Spleen (tissue), 11 donors: ENCODE data around the gene C17orf58. TPM values are rescaled to one million over a fixed set of nuclear protein-coding genes. Genes with fewer than 3 reads are reported as not detected.
"Not testable (repeated sequence)": the region's sequence is repeated elsewhere in the genome, so short reads cannot be mapped to it uniquely, and the experiment has no call there.

Source experiments
- DNase-seq: peaks from one replicate; pipeline ENCODE4 v3.0.0-alpha.2; 2020
- H3K27ac ChIP-seq, 8 donors: fragments of 200-600 bp; sonication (generic) in 7 of 8; 1 replicate in 4 of 8; 2 replicates in 4 of 8; pipeline versions ENCODE4 v1.5.0 to v1.8.0; 2016 to 2021; ENCODE audit warnings: inconsistent platforms in 4 of 8, mild to moderate bottlenecking in 4 of 8, moderate library complexity in 1 of 8
- H3K27me3 ChIP-seq, 7 donors: fragments of 200-600 bp; sonication (generic) in 6 of 7; replicated peaks in 1 of 7; 1 replicate in 4 of 7; 2 replicates in 3 of 7; pipeline versions ENCODE4 v1.5.0 to v1.8.0; 2016 to 2021; ENCODE audit warnings: inconsistent platforms in 3 of 7, mild to moderate bottlenecking in 1 of 7
- H3K36me3 ChIP-seq, 6 donors: fragments of 200-600 bp; sonication (generic) in 5 of 6; 1 replicate in 4 of 6; 2 replicates in 2 of 6; pipeline versions ENCODE4 v1.5.0 to v1.8.0; 2016 to 2021; ENCODE audit warnings: inconsistent platforms in 2 of 6
- H3K4me1 ChIP-seq, 6 donors: fragments of 200-600 bp; sonication (generic) in 5 of 6; 1 replicate in 3 of 6; 2 replicates in 3 of 6; pipeline versions ENCODE4 v1.5.0 to v1.8.0; 2016 to 2021; ENCODE audit warnings: inconsistent platforms in 3 of 6
- H3K4me3 ChIP-seq, 8 donors: fragments of 200-600 bp; sonication (generic) in 7 of 8; 1 replicate in 4 of 8; 2 replicates in 4 of 8; pipeline versions ENCODE4 v1.5.0 to v1.8.0; 2016 to 2021; ENCODE audit warnings: inconsistent platforms in 4 of 8, mild to moderate bottlenecking in 4 of 8, moderate library complexity in 2 of 8
- H3K9me3 ChIP-seq, 8 donors: fragments of 200-600 bp; sonication (generic) in 7 of 8; 1 replicate in 4 of 8; 2 replicates in 4 of 8; pipeline versions ENCODE4 v1.5.0 to v1.8.0; 2016 to 2021; ENCODE audit warnings: inconsistent platforms in 4 of 8
- POLR2A ChIP-seq, 3 donors: fragments of 450-650 bp; IDR thresholded peaks; one replicate each; pipeline ENCODE4 v1.5.1; 2017; ENCODE audit warnings: antibody characterized with exemption in 3 of 3, mild to moderate bottlenecking in 1 of 3
- POLR2AphosphoS5 ChIP-seq, 3 donors: sonication (generic); formaldehyde crosslinking; IDR thresholded peaks; one replicate each; pipeline ENCODE4 v1.5.1; 2017; ENCODE audit warnings: antibody characterized with exemption in 3 of 3
- WGBS, 5 donors: extraction: QIAGEN DNeasy Blood & Tissue Kit in 3 of 5; methylation state at CpG; one replicate each; pipeline versions ENCODE4 v1.1.5 to v1.1.7; 2013 to 2018; 5-methylcytosine and 5-hydroxymethylcytosine counted together
- intact Hi-C: fragments of 100-400 bp; cut with DNase I; formaldehyde crosslinking; loops from one replicate; pipeline ENCODE4 v1.15.0; 2023; ENCODE audit warnings: low total_unique reads
- polyA plus RNA-seq, 3 donors: library from polyadenylated mRNA; stranded (reverse); fragments of 200-250 nt; gene quantifications; one replicate each; pipeline ENCODE4 v1.2.1, GENCODE V29; 2013
- total RNA-seq, 7 donors: library from RNA; depleted of rRNA in 3 of 7; stranded (reverse); fragments of >200 nt in 3 of 7; fragmentation: NEBNext Ultra II Directional in 4 of 7; extraction: Animal tissue kit (Norgen Biotek cat#: 25700) in 4 of 7; gene quantifications; one replicate each; pipeline versions ENCODE4 v1.1.0 to v1.2.1, GENCODE V29; 2016 to 2021
- TF ChIP-seq, protein P1 (sequence below), 11 experiments: fragments of 200-600 bp in 7 of 11; fragments of 450-650 bp in 4 of 11; sonication (generic) in 4 of 11; IDR thresholded peaks in 8 of 11; conservative IDR thresholded peaks in 3 of 11; 1 replicate in 7 of 11; 2 replicates in 4 of 11; pipeline versions ENCODE4 v1.4.0 to v1.8.0; 2016 to 2021; ENCODE audit warnings: antibody characterized with exemption in 11 of 11, inconsistent platforms in 4 of 11, mild to moderate bottlenecking in 1 of 11
- donor health status: healthy with polysubstance abuse.
- donor health status: DM: no; HTN: no; CAD: no; lungs with moderate emphysema.
- donor health status: DM: no; HTN: no; CAD: no.
- donor health status: Bipolar disorder and iron deficiency.
- donor health status: healthy.
- donor health status: DM: no; HTN: no; CAD: no.
- donor health status: DM: yes; HTN: yes; CAD: no.

Gene C17orf58
- total and polyA plus RNA-seq, 10 donors = 2.5 to 9.3 (median 6.6) TPM

DNA sequence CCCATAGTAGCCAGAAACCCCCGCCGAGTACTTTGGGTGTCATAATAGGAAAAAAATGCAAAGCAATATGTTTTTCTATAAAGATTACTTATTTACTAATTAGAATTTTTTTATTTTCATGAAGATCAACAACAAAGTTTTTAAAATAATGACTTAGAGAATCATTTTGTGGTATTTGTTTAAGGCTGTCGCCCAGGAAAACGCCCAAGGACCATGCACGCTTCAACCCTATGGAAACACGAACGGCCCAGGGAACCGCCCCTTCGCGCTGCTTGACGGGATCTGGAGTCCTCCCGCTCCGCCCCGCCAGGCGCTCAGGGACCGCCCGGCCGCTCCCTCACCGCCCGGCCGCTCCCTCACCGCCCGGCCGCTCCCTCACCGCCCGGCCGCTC is 38.9 kb upstream of the C17orf58 start:
- WGBS, 5 donors = 2 to 6% (median 3%) methylated on average over 14 to 25 of the region's 27 CpGs
- Histone ChIP-seq H3K36me3 (peaks cover 0 to 31% (median 15%) of the 10 kb centered on the region in 6 donors), H3K27me3 (no peaks in the 10 kb centered on the region), H3K4me3 (peak overlapping the region; percentile 2 to 100 (median 100)), H3K27ac (peak overlapping the region in 3 of 8 donors; percentile 3 to 93 (median 30)), H3K9me3 (no peaks in the 10 kb centered on the region), H3K4me1 (peaks cover 8 to 33% (median 24%) of the 10 kb centered on the region in 6 donors)
- intact Hi-C loops = no loop called here
- DNase-seq = peak; percentile 97
- TF ChIP-seq POLR2A (IDR thresholded peaks at IDR 0.05) (no peak), POLR2AphosphoS5 (IDR thresholded peaks at IDR 0.05) (no peak)
- TF ChIP-seq, protein P1, sequence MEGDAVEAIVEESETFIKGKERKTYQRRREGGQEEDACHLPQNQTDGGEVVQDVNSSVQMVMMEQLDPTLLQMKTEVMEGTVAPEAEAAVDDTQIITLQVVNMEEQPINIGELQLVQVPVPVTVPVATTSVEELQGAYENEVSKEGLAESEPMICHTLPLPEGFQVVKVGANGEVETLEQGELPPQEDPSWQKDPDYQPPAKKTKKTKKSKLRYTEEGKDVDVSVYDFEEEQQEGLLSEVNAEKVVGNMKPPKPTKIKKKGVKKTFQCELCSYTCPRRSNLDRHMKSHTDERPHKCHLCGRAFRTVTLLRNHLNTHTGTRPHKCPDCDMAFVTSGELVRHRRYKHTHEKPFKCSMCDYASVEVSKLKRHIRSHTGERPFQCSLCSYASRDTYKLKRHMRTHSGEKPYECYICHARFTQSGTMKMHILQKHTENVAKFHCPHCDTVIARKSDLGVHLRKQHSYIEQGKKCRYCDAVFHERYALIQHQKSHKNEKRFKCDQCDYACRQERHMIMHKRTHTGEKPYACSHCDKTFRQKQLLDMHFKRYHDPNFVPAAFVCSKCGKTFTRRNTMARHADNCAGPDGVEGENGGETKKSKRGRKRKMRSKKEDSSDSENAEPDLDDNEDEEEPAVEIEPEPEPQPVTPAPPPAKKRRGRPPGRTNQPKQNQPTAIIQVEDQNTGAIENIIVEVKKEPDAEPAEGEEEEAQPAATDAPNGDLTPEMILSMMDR (IDR thresholded peaks at IDR 0.05 in 8 of 11, conservative IDR thresholded peaks at IDR 0.05 in 3 of 11) = peak in 7 of 11 experiments; percentile 22 to 61 (median 47)

DNA sequence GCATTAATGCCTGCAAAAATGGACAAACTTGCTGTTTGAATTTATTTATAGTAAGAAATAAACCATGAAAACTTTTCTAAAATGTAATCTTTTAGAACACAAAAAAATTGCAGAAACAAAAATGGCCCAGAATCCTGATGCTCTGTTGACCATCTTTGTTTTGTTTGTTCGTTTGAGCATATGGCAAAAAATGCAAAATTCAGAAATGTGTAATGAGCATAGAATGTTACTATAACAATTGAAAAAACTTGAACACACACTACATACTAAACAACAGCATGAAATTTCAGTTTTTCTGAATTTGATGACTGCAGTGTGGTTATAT is 38.1 kb upstream of the C17orf58 start:
- Histone ChIP-seq H3K27ac (no peak overlapping the region), H3K36me3 (peaks cover 0 to 24% (median 14%) of the 10 kb centered on the region in 6 donors), H3K27me3 (no peaks in the 10 kb centered on the region), H3K4me3 (peak overlapping the region in 1 of 8 donors; percentile 100), H3K9me3 (no peaks in the 10 kb centered on the region), H3K4me1 (peaks cover 8 to 33% (median 24%) of the 10 kb centered on the region in 6 donors)
- 59 to 79% (median 70%) methylated on average over 1 of the region's 1 CpG for WGBS, 5 donors
- intact Hi-C loops = no loop called here
- TF ChIP-seq POLR2A (IDR thresholded peaks at IDR 0.05) = no peak
- TF ChIP-seq POLR2AphosphoS5 (IDR thresholded peaks at IDR 0.05) = no peak
- TF ChIP-seq, protein P1 (IDR thresholded peaks at IDR 0.05 in 8 of 11, conservative IDR thresholded peaks at IDR 0.05 in 3 of 11) = no peak
- no peak for DNase-seq

DNA sequence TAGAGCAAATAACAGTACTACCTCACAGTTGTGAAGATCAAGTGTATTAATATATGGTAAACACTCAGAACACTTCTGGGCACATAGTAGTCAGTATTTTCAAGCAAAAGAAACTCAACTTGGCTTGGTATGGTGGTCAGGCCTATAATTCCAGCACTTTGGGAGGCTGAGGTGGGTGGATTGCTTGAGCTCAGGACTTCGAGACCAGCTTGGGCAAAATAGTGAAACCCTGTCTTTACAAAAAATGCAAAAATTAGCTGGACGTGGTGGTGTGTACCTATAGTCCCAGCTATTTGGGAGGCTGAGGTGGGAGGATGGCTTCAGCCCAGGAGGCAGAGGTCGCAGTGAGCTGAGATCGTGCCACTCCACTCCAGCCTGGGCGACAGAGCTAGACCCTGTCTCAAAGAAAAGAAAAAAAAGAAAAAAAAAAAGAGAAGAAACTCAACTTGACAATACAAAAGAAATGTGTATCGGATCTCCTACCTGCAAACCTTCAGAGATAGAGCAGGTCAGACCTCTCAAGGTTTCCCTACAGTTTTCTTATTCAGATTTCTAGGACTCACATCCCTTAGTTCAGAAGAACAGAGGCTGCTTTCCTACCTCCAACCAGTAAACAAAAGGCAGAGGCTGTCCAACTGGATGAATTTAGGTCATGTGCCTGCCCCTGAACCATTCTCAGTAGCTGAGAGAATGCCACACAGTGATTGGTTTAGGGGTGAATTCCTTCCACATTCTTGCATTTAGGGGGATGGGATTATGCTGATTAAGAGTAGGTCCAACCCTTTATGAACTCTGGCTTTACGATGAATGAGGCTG is 37.6 kb upstream of the C17orf58 start:
- TF ChIP-seq, protein P1 (IDR thresholded peaks at IDR 0.05 in 8 of 11, conservative IDR thresholded peaks at IDR 0.05 in 3 of 11) = no peak
- TF ChIP-seq POLR2A (IDR thresholded peaks at IDR 0.05) (no peak), POLR2AphosphoS5 (IDR thresholded peaks at IDR 0.05) (no peak)
- no peak for DNase-seq
- 77 to 87% (median 80%) methylated on average over 7 of the region's 7 CpGs for WGBS, 5 donors
- no peaks in the 10 kb centered on the region for H3K9me3 ChIP-seq
- no peak overlapping the region for H3K27ac ChIP-seq
- intact Hi-C loops = no loop called here
- H3K27me3 ChIP-seq = no peaks in the 10 kb centered on the region
- peaks cover 0 to 18% (median 10%) of the 10 kb centered on the region in 6 donors for H3K36me3 ChIP-seq
- peaks cover 8 to 33% (median 24%) of the 10 kb centered on the region in 6 donors for H3K4me1 ChIP-seq
- H3K4me3 ChIP-seq = no peak overlapping the region

DNA sequence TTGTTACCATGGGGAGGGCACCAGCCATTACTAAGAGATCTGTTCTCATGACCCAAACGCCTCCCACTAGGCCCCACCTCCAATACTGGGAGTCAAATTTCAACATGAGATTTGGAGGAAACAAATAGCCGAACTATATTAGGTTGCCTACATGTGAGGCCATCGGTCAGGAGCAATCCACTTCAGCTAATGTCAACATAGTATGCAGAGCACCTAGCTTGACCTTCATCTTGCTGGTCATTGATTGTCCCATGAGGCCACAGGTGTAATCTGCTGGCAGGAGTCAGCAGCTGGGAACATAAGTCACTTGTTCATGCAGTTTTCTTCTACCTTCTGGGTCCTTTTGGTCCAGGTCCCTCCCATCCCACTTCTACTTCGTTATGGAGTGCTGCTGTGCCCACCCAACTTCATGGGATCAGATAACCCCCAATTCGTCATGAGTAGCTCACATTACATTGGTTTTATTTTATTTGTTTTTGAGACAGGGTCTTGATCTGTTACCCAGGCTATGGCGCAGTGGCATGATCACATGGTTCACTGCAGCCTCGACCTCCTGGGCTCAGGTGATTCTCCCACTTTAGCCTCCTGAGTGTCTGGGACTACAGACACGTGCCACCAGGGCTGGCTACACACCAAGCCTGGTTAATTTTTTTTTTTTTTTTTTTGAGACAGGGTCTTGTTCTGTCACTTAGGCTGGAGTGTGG is 33.4 kb upstream of the C17orf58 start:
- Histone ChIP-seq H3K9me3 (no peaks in the 10 kb centered on the region), H3K27ac (no peak overlapping the region), H3K36me3 (no peaks in the 10 kb centered on the region), H3K4me3 (no peak overlapping the region), H3K4me1 (peaks cover 0 to 4% (median 2%) of the 10 kb centered on the region in 6 donors), H3K27me3 (no peaks in the 10 kb centered on the region)
- DNase-seq = no peak
- TF ChIP-seq POLR2AphosphoS5 (IDR thresholded peaks at IDR 0.05) (no peak), POLR2A (IDR thresholded peaks at IDR 0.05) (no peak)
- TF ChIP-seq, protein P1 (IDR thresholded peaks at IDR 0.05 in 8 of 11, conservative IDR thresholded peaks at IDR 0.05 in 3 of 11) = no peak
- WGBS, 5 donors = 68 to 85% (median 77%) methylated on average over 8 of the region's 8 CpGs
- intact Hi-C loops = no loop called here

DNA sequence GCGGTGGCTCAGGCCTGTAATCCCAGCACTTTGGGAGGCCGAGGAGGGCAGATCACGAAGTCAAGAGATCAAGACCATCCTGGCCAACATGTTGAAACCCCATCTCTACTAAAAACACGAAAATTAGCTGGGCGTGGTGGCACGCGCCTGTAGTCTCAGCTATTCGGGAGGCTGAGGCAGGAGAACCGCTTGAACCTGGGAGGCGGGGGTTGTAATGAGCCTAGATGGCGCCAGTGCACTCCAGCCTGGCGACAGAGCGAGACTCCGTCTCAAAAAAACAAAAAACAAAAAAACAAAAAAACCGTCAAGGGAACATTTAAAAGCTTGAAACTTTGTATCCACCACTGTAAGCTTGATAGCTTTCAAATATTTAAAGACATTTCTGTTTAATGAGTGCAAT is 26.3 kb upstream of the C17orf58 start:
- H3K27me3 ChIP-seq, DNase-seq, H3K4me3 ChIP-seq, H3K9me3 ChIP-seq, intact Hi-C loops, H3K27ac ChIP-seq, H3K36me3 ChIP-seq: not testable (repeated sequence)
- WGBS, 5 donors = 95 to 97% (median 96%) methylated on average over 15 of the region's 15 CpGs
- H3K4me1 ChIP-seq = peaks cover 0 to 29% (median 11%) of the 10 kb centered on the region in 6 donors
